Large intestine (tissue), 3 donors: ENCODE results near the gene NKAIN2. TPM values are rescaled to one million over a fixed set of nuclear protein-coding genes. Genes with fewer than 3 reads are reported as not detected.

Source experiments
- DNase-seq, 2 donors: peaks; one replicate each; pipeline versions ENCODE4 v3.0.0 to v3.0.0-alpha.2; 2013
- H3K27ac ChIP-seq: one replicate; pipeline ENCODE4 v1.5.1; 2013; ENCODE audit warnings: low read length
- H3K27me3 ChIP-seq: 2 replicates; pipeline ENCODE4 v1.6.1; 2013; ENCODE audit warnings: low read length; ENCODE audit not compliant: control insufficient read depth, insufficient read depth
- H3K36me3 ChIP-seq: 2 replicates; pipeline ENCODE4 v1.6.1; 2013; ENCODE audit warnings: low read length; ENCODE audit not compliant: control insufficient read depth, insufficient read depth
- H3K4me1 ChIP-seq: one replicate; pipeline ENCODE4 v1.6.1; 2013; ENCODE audit warnings: low read length; ENCODE audit not compliant: control insufficient read depth, insufficient read depth
- H3K4me3 ChIP-seq: one replicate; pipeline ENCODE4 v1.5.1; 2013; ENCODE audit warnings: low read length
- H3K9me3 ChIP-seq: one replicate; pipeline ENCODE4 v1.6.1; 2013; ENCODE audit warnings: mild to moderate bottlenecking, low read depth, low read length, moderate library complexity; ENCODE audit not compliant: control insufficient read depth
- WGBS: methylation state at CpG from one replicate; pipeline ENCODE4 v1.1.5; 2013; ENCODE audit warnings: low lambda C conversion rate; ENCODE audit not compliant: insufficient coverage; 5-methylcytosine and 5-hydroxymethylcytosine counted together
- polyA plus RNA-seq: library from polyadenylated mRNA; unstranded; fragments of 120-200 nt; gene quantifications from one replicate; pipeline ENCODE4 v1.2.1, GENCODE V29; 2013

The NKAIN2 gene
- polyA plus RNA-seq, 1 donor: 1.3 TPM

DNA sequence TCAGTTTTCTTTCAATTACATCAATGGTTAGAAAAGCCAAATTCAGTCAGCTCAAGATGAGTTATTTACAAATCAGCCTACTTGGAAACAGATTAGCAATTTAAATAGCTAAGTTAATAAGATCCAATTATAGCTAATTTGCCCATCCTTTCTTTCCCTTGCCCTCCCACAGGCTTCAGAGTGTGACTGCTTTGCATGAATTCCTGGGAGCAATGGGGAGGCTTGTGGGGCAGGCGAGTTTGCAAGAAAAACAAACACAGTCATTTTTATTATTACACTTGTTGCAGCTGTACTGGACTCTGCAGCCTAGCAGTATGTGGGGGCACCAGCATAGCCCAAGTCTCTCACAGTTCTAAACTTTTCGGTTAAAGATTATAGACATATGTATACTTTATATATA lies 219.0 kb downstream of the NKAIN2 start:
- DNase-seq: no peak
- Histone ChIP-seq H3K27ac (no peak overlapping the region), H3K4me1 (no peaks in the 10 kb centered on the region), H3K9me3 (no peaks in the 10 kb centered on the region), H3K4me3 (no peak overlapping the region), H3K27me3 (no peaks in the 10 kb centered on the region), H3K36me3 (no peaks in the 10 kb centered on the region)
- 100% methylated on average over 1 of the region's 2 CpGs for WGBS

DNA sequence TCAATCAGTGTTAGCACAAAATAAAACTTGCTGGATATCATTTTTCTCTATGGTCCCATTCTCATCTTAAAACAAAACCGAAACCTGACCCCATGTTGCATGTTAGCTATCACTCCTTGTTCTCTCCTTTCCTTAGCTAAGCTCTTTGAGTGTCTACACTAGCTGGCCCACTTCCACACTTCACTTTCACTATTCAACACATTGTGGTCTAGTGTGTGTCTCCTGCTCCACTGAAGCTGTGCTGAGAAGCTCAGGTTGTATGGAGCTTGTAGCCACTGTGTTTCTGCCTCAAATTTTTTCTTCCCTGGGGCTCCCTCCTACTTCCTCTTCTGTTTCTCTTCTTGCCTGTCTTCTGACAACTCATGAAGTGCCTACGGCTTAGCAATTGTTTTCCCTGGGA lies 223.0 kb downstream of the NKAIN2 start:
- H3K27ac ChIP-seq: no peak overlapping the region
- DNase-seq: no peak
- H3K4me3 ChIP-seq: no peak overlapping the region
- no peaks in the 10 kb centered on the region for H3K4me1 ChIP-seq
- 90% methylated on average over 2 of the region's 2 CpGs for WGBS
- no peaks in the 10 kb centered on the region for H3K36me3 ChIP-seq
- no peaks in the 10 kb centered on the region for H3K27me3 ChIP-seq
- H3K9me3 ChIP-seq: no peaks in the 10 kb centered on the region

DNA sequence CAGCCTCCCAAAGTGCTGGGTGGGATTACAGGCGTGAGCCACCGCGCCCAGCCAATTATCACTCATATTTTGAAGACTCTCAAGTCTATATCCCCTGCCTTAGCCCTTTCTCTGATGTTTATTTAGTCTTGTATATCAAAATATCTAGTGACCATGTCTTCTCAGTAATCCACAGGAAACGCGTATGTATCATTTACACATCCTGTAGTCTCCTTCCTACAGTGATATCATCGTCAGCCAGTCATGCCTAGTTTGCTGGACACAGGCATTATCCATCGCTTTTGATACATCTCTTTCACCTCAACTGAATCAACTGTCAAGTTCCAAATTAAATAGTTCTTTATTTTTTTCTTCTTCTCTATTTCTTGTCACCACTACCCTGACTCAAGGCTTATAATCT lies 223.7 kb downstream of the NKAIN2 start:
- 100% methylated on average over 6 of the region's 7 CpGs for WGBS
- H3K4me3 ChIP-seq: no peak overlapping the region
- no peaks in the 10 kb centered on the region for H3K27me3 ChIP-seq
- H3K27ac ChIP-seq: no peak overlapping the region
- no peaks in the 10 kb centered on the region for H3K4me1 ChIP-seq
- no peaks in the 10 kb centered on the region for H3K9me3 ChIP-seq
- no peak for DNase-seq
- no peaks in the 10 kb centered on the region for H3K36me3 ChIP-seq

DNA sequence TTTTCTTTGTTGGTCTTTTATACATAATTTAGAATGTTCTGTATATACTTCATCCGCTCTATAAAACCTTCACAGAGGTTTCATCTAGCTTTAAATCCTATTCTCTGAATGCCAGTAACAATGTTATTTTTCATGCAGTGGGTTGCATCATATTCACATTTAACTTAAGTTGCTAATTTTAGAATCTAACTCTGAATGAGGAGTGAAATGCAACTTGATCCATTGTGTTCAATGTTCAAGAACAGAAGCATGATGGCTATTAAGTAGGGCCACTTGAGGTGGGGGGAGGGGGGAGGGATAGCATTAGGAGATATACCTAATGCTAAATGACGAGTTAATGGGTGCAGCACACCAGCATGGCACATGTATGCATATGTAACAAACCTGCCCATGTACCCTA lies 224.5 kb downstream of the NKAIN2 start:
- H3K27me3 ChIP-seq: no peaks in the 10 kb centered on the region
- no peaks in the 10 kb centered on the region for H3K9me3 ChIP-seq
- no peak overlapping the region for H3K4me3 ChIP-seq
- no peaks in the 10 kb centered on the region for H3K4me1 ChIP-seq
- H3K27ac ChIP-seq: no peak overlapping the region
- DNase-seq: no peak
- no peaks in the 10 kb centered on the region for H3K36me3 ChIP-seq
- WGBS: 100% methylated on average over 1 of the region's 2 CpGs

DNA sequence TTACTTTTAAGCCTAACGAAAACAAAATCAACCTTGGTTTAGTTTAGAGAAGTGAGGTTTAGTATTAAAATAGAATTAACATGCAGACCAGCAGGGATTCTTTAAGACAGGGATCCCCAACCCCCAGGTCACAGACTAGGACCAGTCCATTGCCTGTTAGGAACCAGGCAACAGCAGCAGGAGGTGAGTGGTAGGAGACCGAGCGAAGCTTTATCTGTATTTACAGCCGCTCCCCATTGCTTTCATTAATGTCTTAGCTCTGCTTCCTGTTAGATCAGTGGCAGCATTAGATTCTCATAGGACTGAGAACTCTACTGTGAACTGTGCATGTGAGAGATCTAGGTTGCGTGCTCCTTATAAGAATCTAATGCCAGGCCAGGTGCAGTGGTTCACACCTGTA lies 225.9 kb downstream of the NKAIN2 start:
- WGBS: 60% methylated on average over 1 of the region's 5 CpGs
- H3K9me3 ChIP-seq: no peaks in the 10 kb centered on the region
- H3K36me3 ChIP-seq: no peaks in the 10 kb centered on the region
- H3K4me3 ChIP-seq: no peak overlapping the region
- H3K4me1 ChIP-seq: no peaks in the 10 kb centered on the region
- H3K27me3 ChIP-seq: no peaks in the 10 kb centered on the region
- no peak for DNase-seq
- no peak overlapping the region for H3K27ac ChIP-seq

DNA sequence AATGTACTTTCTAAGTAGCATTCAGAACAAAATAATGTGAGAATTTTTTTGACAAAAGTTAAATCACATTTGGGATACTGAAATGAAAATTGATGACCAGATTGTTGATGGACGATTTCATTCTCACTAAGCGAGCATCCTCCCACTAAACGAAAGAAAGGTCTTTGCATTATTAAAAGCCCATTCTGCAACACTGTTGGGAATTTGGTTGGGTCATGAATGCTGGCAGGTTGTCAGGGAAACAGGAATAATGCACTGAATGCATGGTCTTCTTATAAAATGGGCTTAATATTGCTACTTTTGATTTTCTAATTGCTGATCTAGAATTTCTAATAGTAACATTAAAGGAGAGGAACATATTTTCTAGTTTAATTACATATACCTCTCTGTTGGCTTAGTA lies 229.8 kb downstream of the NKAIN2 start:
- Histone ChIP-seq H3K27me3 (no peaks in the 10 kb centered on the region), H3K9me3 (no peaks in the 10 kb centered on the region), H3K4me1 (no peaks in the 10 kb centered on the region), H3K27ac (no peak overlapping the region), H3K4me3 (no peak overlapping the region), H3K36me3 (no peaks in the 10 kb centered on the region)
- 100% methylated on average over 3 of the region's 3 CpGs for WGBS
- no peak for DNase-seq

DNA sequence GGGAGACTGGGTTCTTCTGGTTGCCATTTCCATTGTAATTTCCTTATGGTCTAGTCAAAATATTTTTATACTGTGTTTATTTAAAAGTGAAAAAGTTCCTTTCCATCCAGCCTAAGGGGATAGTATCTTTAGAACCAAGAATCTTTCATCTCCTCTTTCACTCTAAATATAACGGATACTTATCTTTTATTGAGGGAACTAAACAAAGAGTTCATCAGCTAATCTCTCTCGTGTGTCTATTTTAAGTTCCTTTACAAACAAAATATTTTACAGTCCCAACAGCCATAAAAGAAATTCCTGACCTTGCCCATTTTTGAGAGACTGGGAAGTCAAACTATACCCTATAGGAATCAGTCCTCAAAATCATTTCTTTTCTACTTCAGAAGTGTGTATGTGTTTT lies 232.7 kb downstream of the NKAIN2 start:
- no peaks in the 10 kb centered on the region for H3K36me3 ChIP-seq
- WGBS: 6% methylated on average over 2 of the region's 2 CpGs
- H3K9me3 ChIP-seq: no peaks in the 10 kb centered on the region
- no peak for DNase-seq
- no peaks in the 10 kb centered on the region for H3K27me3 ChIP-seq
- no peak overlapping the region for H3K4me3 ChIP-seq
- no peaks in the 10 kb centered on the region for H3K4me1 ChIP-seq
- no peak overlapping the region for H3K27ac ChIP-seq

DNA sequence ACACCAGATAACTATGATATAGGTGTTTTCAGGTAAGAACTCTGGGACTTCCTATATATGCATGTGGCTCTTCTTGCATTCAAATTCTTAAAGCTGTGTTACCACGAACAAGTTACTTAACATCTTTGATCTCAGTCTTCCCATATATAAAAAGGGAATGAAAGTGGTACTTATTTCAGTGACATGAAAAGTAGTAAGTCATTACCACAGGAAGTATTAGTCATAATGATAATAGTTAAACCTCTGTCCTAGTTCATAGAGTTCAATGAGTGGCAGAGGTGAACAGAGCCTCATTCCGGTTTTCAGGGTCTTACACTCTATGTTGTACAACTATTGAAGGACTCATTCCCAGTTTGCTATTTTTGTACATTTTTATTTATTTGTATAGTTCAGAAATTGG lies 237.0 kb downstream of the NKAIN2 start:
- 100% methylated on average over 1 of the region's 2 CpGs for WGBS
- H3K4me3 ChIP-seq: no peak overlapping the region

DNA sequence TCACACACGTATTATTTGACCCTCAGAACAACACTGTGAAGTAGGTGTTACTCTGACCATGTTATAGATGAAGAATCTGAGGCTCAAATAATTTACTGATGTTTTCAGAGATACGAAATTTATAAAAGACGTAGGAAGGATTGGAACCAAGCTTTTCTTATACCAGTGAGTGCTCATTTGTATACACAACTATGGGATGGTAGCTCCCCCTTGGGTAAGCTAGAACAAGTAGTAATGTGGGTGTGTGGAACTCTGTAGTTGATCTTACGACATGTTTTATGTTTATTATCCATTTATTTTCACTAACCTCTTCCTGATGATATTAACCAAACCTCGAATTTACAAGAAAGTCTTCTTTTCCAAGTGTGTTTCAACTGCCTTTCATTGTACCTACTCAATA lies 248.5 kb downstream of the NKAIN2 start:
- Histone ChIP-seq H3K27ac (no peak overlapping the region), H3K9me3 (no peaks in the 10 kb centered on the region), H3K36me3 (no peaks in the 10 kb centered on the region), H3K4me1 (no peaks in the 10 kb centered on the region), H3K4me3 (no peak overlapping the region), H3K27me3 (no peaks in the 10 kb centered on the region)
- DNase-seq: no peak
- WGBS: 96% methylated on average over 3 of the region's 5 CpGs

More for the DNA sequence above, 237.0 kb downstream of the NKAIN2 start:
- H3K27me3 ChIP-seq: no peaks in the 10 kb centered on the region
- no peak overlapping the region for H3K27ac ChIP-seq
- no peaks in the 10 kb centered on the region for H3K4me1 ChIP-seq
- H3K9me3 ChIP-seq: no peaks in the 10 kb centered on the region
- DNase-seq: no peak
- no peaks in the 10 kb centered on the region for H3K36me3 ChIP-seq

DNA sequence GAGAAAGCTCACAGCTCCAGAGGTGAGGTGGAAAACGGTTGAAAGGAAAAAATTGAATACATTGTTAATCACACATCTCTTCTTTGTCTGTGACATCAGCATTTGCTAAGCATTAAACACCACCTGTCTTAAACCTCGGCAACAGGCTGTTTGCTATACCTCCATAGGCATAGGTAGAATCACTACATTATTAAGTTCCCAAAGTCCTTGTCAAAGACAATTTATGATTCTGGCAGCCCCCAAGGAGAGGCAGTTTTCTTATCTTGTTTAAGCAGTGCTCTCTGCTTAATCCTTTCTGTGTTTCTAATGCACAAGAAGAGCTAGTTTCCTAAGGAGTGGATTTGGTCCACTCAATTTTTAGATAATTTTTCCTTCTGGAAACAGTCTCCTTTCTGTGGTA lies 249.7 kb downstream of the NKAIN2 start:
- Histone ChIP-seq H3K4me3 (no peak overlapping the region), H3K9me3 (no peaks in the 10 kb centered on the region), H3K36me3 (no peaks in the 10 kb centered on the region), H3K27ac (no peak overlapping the region), H3K4me1 (no peaks in the 10 kb centered on the region), H3K27me3 (no peaks in the 10 kb centered on the region)
- no peak for DNase-seq
- no CpG with 5 or more reads among the region's 2 CpGs for WGBS

DNA sequence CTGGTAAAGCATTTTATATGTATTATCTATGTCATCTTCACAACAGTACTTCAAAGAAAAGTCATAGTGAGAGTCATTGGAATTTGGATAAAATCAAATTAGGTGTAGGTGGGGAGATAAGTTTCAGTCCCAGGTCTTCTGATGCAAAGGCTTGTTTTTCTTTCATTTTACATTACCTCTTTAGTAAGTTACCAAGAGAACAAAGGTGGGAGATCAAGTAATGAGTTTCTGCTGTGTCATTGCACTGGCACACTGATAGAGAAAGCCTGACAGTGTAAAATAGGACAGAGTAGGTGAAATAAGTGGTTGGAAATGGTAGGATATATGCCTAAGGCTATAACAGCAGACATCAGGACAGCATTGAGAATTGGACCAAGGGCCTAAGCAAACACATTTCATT lies 250.4 kb downstream of the NKAIN2 start:
- Histone ChIP-seq H3K4me1 (no peaks in the 10 kb centered on the region), H3K27ac (no peak overlapping the region), H3K36me3 (no peaks in the 10 kb centered on the region), H3K4me3 (no peak overlapping the region), H3K9me3 (no peaks in the 10 kb centered on the region), H3K27me3 (no peaks in the 10 kb centered on the region)
- no peak for DNase-seq
